Stimulated activated naive CD4-positive, alpha-beta T cell treated with Interleukin-2 at 50 U/mL for 16 hours (primary cell): Measurements from ENCODE around the gene AGTRAP.

Experiments
- DNase-seq: peaks from one replicate; lab custom pipeline; 2025; lab: John Stamatoyannopoulos, UW

The AGTRAP gene

DNA sequence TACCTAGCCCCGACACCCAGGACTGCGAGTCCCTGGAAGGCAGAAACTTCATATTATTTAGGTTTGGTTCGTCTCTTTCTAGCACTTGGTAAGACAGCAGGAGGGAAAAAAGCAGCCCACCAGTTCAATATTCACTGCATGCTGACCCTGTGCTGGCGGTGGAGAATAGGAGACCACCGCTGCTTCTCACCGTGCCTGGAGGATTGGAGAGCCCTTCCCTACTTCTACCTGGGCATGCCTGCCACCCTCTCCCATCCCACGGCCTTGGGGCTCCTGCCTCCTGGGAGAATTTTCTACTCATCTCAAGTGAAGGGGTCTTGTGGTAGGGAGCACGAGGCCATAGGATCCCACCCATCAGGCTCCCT lies 64.4 kb downstream of the AGTRAP start:
- no peak for DNase-seq
